Panc1 (cell line): Measurements from ENCODE around the gene TMEM141. TPM values are rescaled to one million over a fixed set of nuclear protein-coding genes. Genes with fewer than 3 reads are reported as not detected.

Source experiments
- ATAC-seq: fragments of 200-7000 bp; cut with Tn5 transposase; 2 replicates; pipeline ENCODE4 v1.9.1; 2020; ENCODE audit warnings: mild to moderate bottlenecking, moderate library complexity
- BruUV-seq: library from RNA; stranded (reverse); fragments of 400-500 nt; replicated peaks from 2 replicates; lab custom pipeline; 2021; lab: Mats Ljungman, UMichigan
- CTCF ChIA-PET: fragments of 300-600 bp; sonication (Branson Sonifier 250); formaldehyde crosslinking; loops from one replicate; lab custom pipeline; 2022; ENCODE audit warnings: antibody characterized with exemption; lab: Charles Lee
- POLR2A ChIA-PET: fragments of 300-600 bp; sonication (Branson Sonifier 250); formaldehyde crosslinking; loops from one replicate; lab custom pipeline; 2022; ENCODE audit warnings: antibody characterized with exemption; lab: Charles Lee
- DNase-seq: peaks from one replicate; pipeline ENCODE4 v3.0.0-alpha.2; 2010; ENCODE audit warnings: low read depth, low spot score
- H3K27ac ChIP-seq: 2 replicates; pipeline ENCODE4 v1.5.1; 2011; ENCODE audit warnings: mild to moderate bottlenecking, low read length, inconsistent platforms
- H3K27me3 ChIP-seq: fragments of 200-500 bp; sonication (Bioruptor generic); 2 replicates; pipeline ENCODE4 v1.6.0; 2014; ENCODE audit warnings: low read length, inconsistent platforms; ENCODE audit not compliant: control insufficient read depth, insufficient read depth
- H3K36me3 ChIP-seq: fragments of 200-500 bp; sonication (Bioruptor generic); 2 replicates; pipeline ENCODE4 v1.5.1; 2014; ENCODE audit warnings: inconsistent platforms, mild to moderate bottlenecking, low read length, moderate library complexity; ENCODE audit not compliant: control insufficient read depth, insufficient read depth
- H3K4me1 ChIP-seq: 2 replicates; pipeline ENCODE4 v1.5.1; 2011; ENCODE audit warnings: inconsistent platforms, mild to moderate bottlenecking, low read length, moderate library complexity; ENCODE audit not compliant: control insufficient read depth, insufficient read depth
- H3K4me3 ChIP-seq, 2 experiments: 2 replicates each; pipeline ENCODE4 v1.5.1; 2011 to 2012; ENCODE audit warnings: low read depth in 2 of 2, low read length in 2 of 2, mild to moderate bottlenecking in 2 of 2, inconsistent platforms in 1 of 2, moderate library complexity in 1 of 2
- H3K9me3 ChIP-seq: fragments of 200-500 bp; sonication (Bioruptor generic); 2 replicates; pipeline ENCODE4 v1.5.1; 2014; ENCODE audit warnings: low read depth, mild to moderate bottlenecking, inconsistent platforms, low read length, moderate library complexity; ENCODE audit not compliant: control insufficient read depth, insufficient read depth
- POLR2AphosphoS5 ChIP-seq: IDR thresholded peaks from 2 replicates; pipeline ENCODE4 v1.6.1; 2012; ENCODE audit warnings: mild to moderate bottlenecking, low read depth, low read length, moderate library complexity
- SIN3A ChIP-seq: IDR thresholded peaks from 2 replicates; pipeline ENCODE4 v1.6.1; 2012; ENCODE audit warnings: low read depth, mild to moderate bottlenecking, low read length, moderate library complexity, borderline replicate concordance; ENCODE audit not compliant: insufficient read depth
- TCF7L2 ChIP-seq: IDR thresholded peaks from 2 replicates; pipeline ENCODE4 v1.6.1; 2011; ENCODE audit warnings: mild to moderate bottlenecking, low read depth, low read length, inconsistent platforms
- in situ Hi-C: cut with HindIII; loops from 2 replicates; pipeline ENCODE4 v1.10.0; 2016; ENCODE audit warnings: low sequenced_read_pairs, low pct_unique_long_range_greater_than_20kb
- intact Hi-C: fragments of 100-400 bp; cut with micrococcal nuclease; formaldehyde crosslinking; loops from one replicate; pipeline ENCODE4 v1.10.0; 2022; ENCODE audit not compliant: unreplicated experiment
- total RNA-seq: library from RNA; stranded (reverse); gene quantifications from one replicate; pipeline ENCODE4 v1.2.1, GENCODE V29; 2021; ENCODE audit not compliant: unreplicated experiment
- TF ChIP-seq, protein P1 (sequence below), 2 experiments: IDR thresholded peaks; 2 replicates each; pipeline ENCODE4 v1.6.1; 2011 to 2012; ENCODE audit warnings: low read depth in 2 of 2, control low read depth in 1 of 2, low read length in 1 of 2, mild to moderate bottlenecking in 1 of 2, moderate library complexity in 1 of 2; ENCODE audit not compliant: insufficient read depth in 1 of 2
- TF ChIP-seq, protein P2 (sequence below): fragments of 450-650 bp; IDR thresholded peaks from 2 replicates; pipeline ENCODE4 v1.5.1; 2017; ENCODE audit warnings: mild to moderate bottlenecking

TMEM141 gene
- total RNA-seq, 1 experiment from 2014 or later = 53.5 TPM

DNA sequence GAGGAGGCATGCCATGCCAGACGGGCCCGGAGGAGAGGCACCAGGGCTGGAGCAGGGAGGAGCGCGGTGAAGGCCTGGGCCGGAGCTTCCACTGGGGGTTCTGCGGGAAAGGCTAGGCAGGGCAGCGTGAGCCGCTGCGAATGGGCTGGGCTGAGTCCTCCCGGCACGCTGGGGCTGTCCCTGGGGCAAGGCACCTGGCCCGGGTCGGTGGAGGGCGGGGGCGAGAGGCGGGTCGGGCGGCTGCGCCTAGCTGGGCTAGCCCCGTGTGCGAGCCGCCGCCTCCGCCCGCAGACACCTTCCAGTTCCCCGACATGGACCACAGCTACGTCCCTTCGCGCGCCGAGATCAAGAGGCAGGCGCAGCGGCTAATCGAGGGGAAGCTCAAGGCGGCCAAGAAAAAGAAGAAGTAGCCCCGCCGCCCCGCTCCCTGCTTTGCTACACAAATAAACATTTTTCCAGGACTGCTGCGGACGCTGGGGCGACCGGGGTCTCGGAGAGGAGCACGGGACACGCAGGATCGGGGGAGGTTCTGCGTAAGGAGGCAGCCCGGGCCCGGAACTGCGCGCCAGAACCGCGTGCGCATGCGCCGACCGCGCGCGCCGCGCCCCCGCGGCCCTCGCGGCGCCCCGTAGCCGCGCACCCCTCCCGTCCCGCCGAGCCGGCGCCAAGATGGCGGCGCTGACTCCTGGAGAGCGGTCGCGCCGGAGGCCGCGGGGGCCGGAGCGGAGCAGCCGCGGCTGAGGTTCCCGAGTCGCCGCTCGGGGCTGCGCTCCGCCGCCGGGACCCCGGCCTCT is 16.3 kb downstream of the TMEM141 start, which contains the start of gene RABL6:
RABL6 (plus strand) TSS at position 668 of the 794 bp plus-strand sequence. CDS start 249 bp downstream, outside the sequence.
- ChIA-PET CTCF (no interaction called here), POLR2A (no interaction called here)
- ATAC-seq = peak; percentile 89
- intact Hi-C loops = no loop called here
- H3K9me3 ChIP-seq = no peaks in the 10 kb centered on the region
- TF ChIP-seq SIN3A = peak; percentile 44; the same call in 1 of the 2 replicates
- TF ChIP-seq, protein P1, sequence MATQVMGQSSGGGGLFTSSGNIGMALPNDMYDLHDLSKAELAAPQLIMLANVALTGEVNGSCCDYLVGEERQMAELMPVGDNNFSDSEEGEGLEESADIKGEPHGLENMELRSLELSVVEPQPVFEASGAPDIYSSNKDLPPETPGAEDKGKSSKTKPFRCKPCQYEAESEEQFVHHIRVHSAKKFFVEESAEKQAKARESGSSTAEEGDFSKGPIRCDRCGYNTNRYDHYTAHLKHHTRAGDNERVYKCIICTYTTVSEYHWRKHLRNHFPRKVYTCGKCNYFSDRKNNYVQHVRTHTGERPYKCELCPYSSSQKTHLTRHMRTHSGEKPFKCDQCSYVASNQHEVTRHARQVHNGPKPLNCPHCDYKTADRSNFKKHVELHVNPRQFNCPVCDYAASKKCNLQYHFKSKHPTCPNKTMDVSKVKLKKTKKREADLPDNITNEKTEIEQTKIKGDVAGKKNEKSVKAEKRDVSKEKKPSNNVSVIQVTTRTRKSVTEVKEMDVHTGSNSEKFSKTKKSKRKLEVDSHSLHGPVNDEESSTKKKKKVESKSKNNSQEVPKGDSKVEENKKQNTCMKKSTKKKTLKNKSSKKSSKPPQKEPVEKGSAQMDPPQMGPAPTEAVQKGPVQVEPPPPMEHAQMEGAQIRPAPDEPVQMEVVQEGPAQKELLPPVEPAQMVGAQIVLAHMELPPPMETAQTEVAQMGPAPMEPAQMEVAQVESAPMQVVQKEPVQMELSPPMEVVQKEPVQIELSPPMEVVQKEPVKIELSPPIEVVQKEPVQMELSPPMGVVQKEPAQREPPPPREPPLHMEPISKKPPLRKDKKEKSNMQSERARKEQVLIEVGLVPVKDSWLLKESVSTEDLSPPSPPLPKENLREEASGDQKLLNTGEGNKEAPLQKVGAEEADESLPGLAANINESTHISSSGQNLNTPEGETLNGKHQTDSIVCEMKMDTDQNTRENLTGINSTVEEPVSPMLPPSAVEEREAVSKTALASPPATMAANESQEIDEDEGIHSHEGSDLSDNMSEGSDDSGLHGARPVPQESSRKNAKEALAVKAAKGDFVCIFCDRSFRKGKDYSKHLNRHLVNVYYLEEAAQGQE (IDR thresholded peaks at IDR 0.05; ENCODE audit: insufficient read depth in 1 of 2, low read depth in 2 of 2, low read length in 1 of 2) = no peak
- TF ChIP-seq POLR2AphosphoS5 = peak; percentile 81
- TF ChIP-seq TCF7L2 = no peak
- TF ChIP-seq, protein P2, sequence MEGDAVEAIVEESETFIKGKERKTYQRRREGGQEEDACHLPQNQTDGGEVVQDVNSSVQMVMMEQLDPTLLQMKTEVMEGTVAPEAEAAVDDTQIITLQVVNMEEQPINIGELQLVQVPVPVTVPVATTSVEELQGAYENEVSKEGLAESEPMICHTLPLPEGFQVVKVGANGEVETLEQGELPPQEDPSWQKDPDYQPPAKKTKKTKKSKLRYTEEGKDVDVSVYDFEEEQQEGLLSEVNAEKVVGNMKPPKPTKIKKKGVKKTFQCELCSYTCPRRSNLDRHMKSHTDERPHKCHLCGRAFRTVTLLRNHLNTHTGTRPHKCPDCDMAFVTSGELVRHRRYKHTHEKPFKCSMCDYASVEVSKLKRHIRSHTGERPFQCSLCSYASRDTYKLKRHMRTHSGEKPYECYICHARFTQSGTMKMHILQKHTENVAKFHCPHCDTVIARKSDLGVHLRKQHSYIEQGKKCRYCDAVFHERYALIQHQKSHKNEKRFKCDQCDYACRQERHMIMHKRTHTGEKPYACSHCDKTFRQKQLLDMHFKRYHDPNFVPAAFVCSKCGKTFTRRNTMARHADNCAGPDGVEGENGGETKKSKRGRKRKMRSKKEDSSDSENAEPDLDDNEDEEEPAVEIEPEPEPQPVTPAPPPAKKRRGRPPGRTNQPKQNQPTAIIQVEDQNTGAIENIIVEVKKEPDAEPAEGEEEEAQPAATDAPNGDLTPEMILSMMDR = no peak
- H3K4me1 ChIP-seq = peaks cover 17% of the 10 kb centered on the region
- H3K4me3 ChIP-seq = peak within 1 kb of the TSS; percentile 67 to 71
- DNase-seq = no peak
- H3K36me3 ChIP-seq = peaks cover 4% of the 10 kb centered on the region
- peak within 1 kb of the TSS; percentile 88 for H3K27ac ChIP-seq
- TSS peak; percentile 78 for BruUV-seq
- H3K27me3 ChIP-seq = no peaks in the 10 kb centered on the region
- in situ Hi-C loops = no loop called here

DNA sequence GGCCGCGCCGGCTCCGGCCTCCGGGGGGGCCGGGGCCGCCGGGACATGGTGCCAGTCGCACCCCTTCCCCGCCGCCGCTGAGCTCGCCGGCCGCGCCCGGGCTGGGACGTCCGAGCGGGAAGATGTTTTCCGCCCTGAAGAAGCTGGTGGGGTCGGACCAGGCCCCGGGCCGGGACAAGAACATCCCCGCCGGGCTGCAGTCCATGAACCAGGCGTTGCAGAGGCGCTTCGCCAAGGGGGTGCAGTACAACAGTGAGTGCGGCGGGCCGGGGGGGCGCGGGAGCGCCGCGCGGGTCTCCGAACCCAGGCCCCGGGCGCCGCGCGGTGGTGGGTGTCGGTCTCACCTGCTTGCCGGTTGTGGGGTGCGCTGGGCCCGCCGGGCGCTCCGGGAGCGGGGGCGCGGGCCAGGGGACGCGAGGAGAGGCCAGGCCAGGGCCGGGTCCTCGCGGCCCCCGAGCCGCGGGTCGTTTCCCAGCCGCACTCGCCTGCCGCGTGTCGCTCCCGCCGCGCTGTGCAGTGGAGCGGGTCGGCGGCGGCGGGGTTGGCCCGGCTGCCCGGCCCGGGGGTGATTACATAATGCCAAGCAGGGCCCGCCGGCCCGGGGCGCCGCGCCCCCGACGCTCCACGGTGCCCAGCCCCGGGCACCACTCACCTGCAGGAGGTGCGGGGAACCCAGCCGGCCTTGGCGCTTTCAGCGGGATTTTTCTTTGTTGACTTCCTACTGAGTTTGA is 17.1 kb downstream of the TMEM141 start:
- DNase-seq = no peak
- Histone ChIP-seq H3K4me3 (peak overlapping the region; percentile 48 to 71), H3K27ac (peak overlapping the region; percentile 88), H3K36me3 (peaks cover 7% of the 10 kb centered on the region), H3K4me1 (peaks cover 17% of the 10 kb centered on the region), H3K9me3 (no peaks in the 10 kb centered on the region), H3K27me3 (no peaks in the 10 kb centered on the region)
- BruUV-seq = no TSS peak
- TF ChIP-seq SIN3A = no peak
- TF ChIP-seq, protein P1 (IDR thresholded peaks at IDR 0.05; ENCODE audit: insufficient read depth in 1 of 2, low read depth in 2 of 2, low read length in 1 of 2) = no peak
- POLR2A ChIA-PET = interaction anchor here (0.7 kb wide), 1 partner anchor 34 kb away, joined by 4 read pairs; the partner anchor contains the start of gene AJM1
- intact Hi-C loops (no loop called here), in situ Hi-C loops (no loop called here)
- CTCF ChIA-PET = no interaction called here
- ATAC-seq = peak; percentile 54
